NB4 (cell line): Measurements from ENCODE around the gene CREB5.

Experiments used
- MYC ChIP-seq: IDR thresholded peaks from 2 replicates; pipeline ENCODE4 v1.6.1; 2011; ENCODE audit warnings: low read depth, low read length
- TF ChIP-seq, protein P1 (sequence below): IDR thresholded peaks from one replicate; pipeline ENCODE4 v1.5.1; 2012; ENCODE audit warnings: low read depth, low read length

DNA sequence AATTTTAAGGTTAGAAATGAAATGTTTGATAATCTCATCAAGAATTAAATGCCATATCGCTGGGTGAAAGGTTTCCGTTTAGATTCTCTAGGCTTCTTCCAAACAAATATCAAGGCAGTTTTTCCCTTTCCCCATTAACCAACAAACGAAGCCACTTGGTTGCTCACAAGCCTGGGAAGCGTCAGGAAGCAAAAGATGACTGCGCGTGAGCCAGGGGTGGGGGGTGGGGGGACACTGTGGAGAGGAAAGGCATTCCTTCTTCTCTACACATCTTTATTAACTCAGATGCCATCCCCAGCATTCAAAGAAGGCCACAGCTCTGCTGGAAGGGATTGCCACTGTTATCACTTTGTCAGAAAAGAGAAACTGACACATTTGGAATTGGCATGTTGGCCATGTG is 338.7 kb downstream of the CREB5 start:
- no peak for TF ChIP-seq MYC
- TF ChIP-seq, protein P1, sequence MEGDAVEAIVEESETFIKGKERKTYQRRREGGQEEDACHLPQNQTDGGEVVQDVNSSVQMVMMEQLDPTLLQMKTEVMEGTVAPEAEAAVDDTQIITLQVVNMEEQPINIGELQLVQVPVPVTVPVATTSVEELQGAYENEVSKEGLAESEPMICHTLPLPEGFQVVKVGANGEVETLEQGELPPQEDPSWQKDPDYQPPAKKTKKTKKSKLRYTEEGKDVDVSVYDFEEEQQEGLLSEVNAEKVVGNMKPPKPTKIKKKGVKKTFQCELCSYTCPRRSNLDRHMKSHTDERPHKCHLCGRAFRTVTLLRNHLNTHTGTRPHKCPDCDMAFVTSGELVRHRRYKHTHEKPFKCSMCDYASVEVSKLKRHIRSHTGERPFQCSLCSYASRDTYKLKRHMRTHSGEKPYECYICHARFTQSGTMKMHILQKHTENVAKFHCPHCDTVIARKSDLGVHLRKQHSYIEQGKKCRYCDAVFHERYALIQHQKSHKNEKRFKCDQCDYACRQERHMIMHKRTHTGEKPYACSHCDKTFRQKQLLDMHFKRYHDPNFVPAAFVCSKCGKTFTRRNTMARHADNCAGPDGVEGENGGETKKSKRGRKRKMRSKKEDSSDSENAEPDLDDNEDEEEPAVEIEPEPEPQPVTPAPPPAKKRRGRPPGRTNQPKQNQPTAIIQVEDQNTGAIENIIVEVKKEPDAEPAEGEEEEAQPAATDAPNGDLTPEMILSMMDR: no peak
